ENCODE measurements around the gene LSMEM2.

The LSMEM2 gene

DNA sequence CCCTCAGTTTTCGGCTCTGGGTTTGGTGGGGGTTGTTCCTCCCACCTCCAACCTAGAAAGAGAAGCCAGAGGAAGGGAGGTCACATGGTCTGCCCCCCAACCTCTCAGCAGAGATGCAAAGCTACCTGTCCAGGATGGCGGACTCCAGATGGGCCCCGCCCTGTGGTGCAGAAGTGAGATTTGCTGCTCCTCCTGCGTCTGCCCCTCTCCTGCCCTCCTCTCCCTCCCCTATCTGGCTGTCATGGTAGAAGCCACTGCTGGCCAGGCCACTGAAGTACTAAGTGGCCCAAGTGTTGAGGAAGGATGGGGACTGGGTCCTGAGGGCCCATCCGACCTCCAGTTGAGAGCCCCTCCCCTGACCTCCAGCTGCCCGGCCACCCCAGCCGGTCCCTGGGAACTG, 12.1 kb upstream of the LSMEM2 start:
- H3K23ac ChIP-seq (ENCODE audit: low read length) = no peak overlapping the region
- H3K79me2 ChIP-seq (ENCODE audit: control insufficient read depth, insufficient read depth, low read length) = no peaks in the 10 kb centered on the region
- peak overlapping the region; percentile 39 for H3K9ac ChIP-seq (ENCODE audit: low read length)
- H3K27ac ChIP-seq (ENCODE audit: low read depth, low read length) = no peak overlapping the region
- no peak overlapping the region for H2BK120ac ChIP-seq (ENCODE audit: low read depth, low read length)
- H3K56ac ChIP-seq (ENCODE audit: low read length) = peak overlapping the region; percentile 78
- H2BK5ac ChIP-seq (ENCODE audit: low read length) = no peak overlapping the region
- peak overlapping the region; percentile 61 for H2AK5ac ChIP-seq (ENCODE audit: low read length)
- H3K4me2 ChIP-seq (ENCODE audit: low read length) = no peak overlapping the region
- H3K79me1 ChIP-seq (ENCODE audit: low read length) = no peaks in the 10 kb centered on the region
- no peaks in the 10 kb centered on the region for H3K27me3 ChIP-seq (ENCODE audit: insufficient read depth, low read length, poor library complexity)
- no peak overlapping the region for H2BK15ac ChIP-seq (replicated peaks; ENCODE audit: low read depth)
- peak overlapping the region; percentile 24 for H3K18ac ChIP-seq (ENCODE audit: low read length)
- no peak for DNase-seq
- H3K4ac ChIP-seq (ENCODE audit: low read depth, low read length) = no peak overlapping the region
- H4K8ac ChIP-seq (ENCODE audit: low read depth, low read length) = no peak overlapping the region
- H4K5ac ChIP-seq (ENCODE audit: low read length) = no peak overlapping the region
- no peak overlapping the region for H3K4me3 ChIP-seq (ENCODE audit: low read length)
- H3K36me3 ChIP-seq (ENCODE audit: control insufficient read depth, insufficient read depth, low read length) = no peaks in the 10 kb centered on the region
- no CpG with 5 or more reads among the region's 7 CpGs for WGBS (ENCODE audit: extremely low coverage, insufficient coverage, low lambda C conversion rate)
- peaks cover 17% of the 10 kb centered on the region for H3K4me1 ChIP-seq (ENCODE audit: control insufficient read depth, low read depth, low read length)

- no peak overlapping the region for H3K23ac ChIP-seq (ENCODE audit: low read length)
- no peak for DNase-seq
- H3K4me2 ChIP-seq (ENCODE audit: low read length) = peak overlapping the region; percentile 4
- peak overlapping the region; percentile 39 for H3K9ac ChIP-seq (ENCODE audit: low read length)
- H4K5ac ChIP-seq (ENCODE audit: low read length) = no peak overlapping the region
- no peak overlapping the region for H4K8ac ChIP-seq (ENCODE audit: low read depth, low read length)
- peak overlapping the region; percentile 13 for H2AK5ac ChIP-seq (ENCODE audit: low read length)
- peak overlapping the region; percentile 78 for H3K56ac ChIP-seq (ENCODE audit: low read length)
- no peaks in the 10 kb centered on the region for H3K79me2 ChIP-seq (ENCODE audit: control insufficient read depth, insufficient read depth, low read length)
- peak overlapping the region; percentile 24 for H3K18ac ChIP-seq (ENCODE audit: low read length)
- no peaks in the 10 kb centered on the region for H3K79me1 ChIP-seq (ENCODE audit: low read length)
- no peak overlapping the region for H2BK5ac ChIP-seq (ENCODE audit: low read length)
- no peak overlapping the region for H2BK15ac ChIP-seq (replicated peaks; ENCODE audit: low read depth)
- H3K4me1 ChIP-seq (ENCODE audit: control insufficient read depth, low read depth, low read length) = peaks cover 17% of the 10 kb centered on the region
- no peak overlapping the region for H3K27ac ChIP-seq (ENCODE audit: low read depth, low read length)
- no peak overlapping the region for H2BK120ac ChIP-seq (ENCODE audit: low read depth, low read length)
- WGBS (ENCODE audit: extremely low coverage, insufficient coverage, low lambda C conversion rate) = no CpG with 5 or more reads among the region's 22 CpGs
- no peaks in the 10 kb centered on the region for H3K27me3 ChIP-seq (ENCODE audit: insufficient read depth, low read length, poor library complexity)
- no peak overlapping the region for H3K4ac ChIP-seq (ENCODE audit: low read depth, low read length)
- no peak overlapping the region for H3K4me3 ChIP-seq (ENCODE audit: low read length)
- no peaks in the 10 kb centered on the region for H3K36me3 ChIP-seq (ENCODE audit: control insufficient read depth, insufficient read depth, low read length)
Observed at GRCh38 chr3:50267280-50267913, 11.5 kb upstream of the LSMEM2 start.

DNA sequence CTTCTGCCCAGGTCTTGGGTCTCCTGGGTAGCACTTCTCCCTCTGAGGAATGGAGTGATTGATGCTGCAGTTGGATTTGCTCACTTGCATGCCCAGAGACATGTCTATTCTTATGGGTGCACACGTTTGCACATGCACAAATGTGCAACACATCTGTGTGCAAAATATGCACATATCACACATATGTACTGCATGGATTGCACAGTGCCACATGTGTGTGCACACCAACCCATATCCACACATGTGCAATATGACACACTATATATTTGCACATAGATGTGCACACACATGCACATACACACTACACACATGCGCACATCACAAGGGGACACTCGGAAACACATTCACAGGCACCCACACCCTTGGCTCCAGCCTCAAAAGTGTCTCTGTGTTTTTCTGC, 10.6 kb upstream of the LSMEM2 start:
- Histone ChIP-seq H3K79me2 (ENCODE audit: control insufficient read depth, insufficient read depth, low read length) (no peaks in the 10 kb centered on the region), H2BK5ac (ENCODE audit: low read length) (no peak overlapping the region), H2BK120ac (ENCODE audit: low read depth, low read length) (no peak overlapping the region), H3K4me2 (ENCODE audit: low read length) (no peak overlapping the region), H3K36me3 (ENCODE audit: control insufficient read depth, insufficient read depth, low read length) (no peaks in the 10 kb centered on the region), H3K27me3 (ENCODE audit: insufficient read depth, low read length, poor library complexity) (no peaks in the 10 kb centered on the region), H3K79me1 (ENCODE audit: low read length) (no peaks in the 10 kb centered on the region), H3K9ac (ENCODE audit: low read length) (no peak overlapping the region), H3K23ac (ENCODE audit: low read length) (no peak overlapping the region), H3K4ac (ENCODE audit: low read depth, low read length) (no peak overlapping the region), H3K56ac (ENCODE audit: low read length) (no peak overlapping the region), H4K5ac (ENCODE audit: low read length) (no peak overlapping the region), H2AK5ac (ENCODE audit: low read length) (no peak overlapping the region), H3K18ac (ENCODE audit: low read length) (no peak overlapping the region), H3K4me1 (ENCODE audit: control insufficient read depth, low read depth, low read length) (peaks cover 17% of the 10 kb centered on the region), H3K27ac (ENCODE audit: low read depth, low read length) (no peak overlapping the region), H3K4me3 (ENCODE audit: low read length) (no peak overlapping the region), H2BK15ac (replicated peaks; ENCODE audit: low read depth) (no peak overlapping the region), H4K8ac (ENCODE audit: low read depth, low read length) (no peak overlapping the region)
- WGBS (ENCODE audit: extremely low coverage, insufficient coverage, low lambda C conversion rate) = no CpG with 5 or more reads among the region's 3 CpGs
- no peak for DNase-seq

DNA sequence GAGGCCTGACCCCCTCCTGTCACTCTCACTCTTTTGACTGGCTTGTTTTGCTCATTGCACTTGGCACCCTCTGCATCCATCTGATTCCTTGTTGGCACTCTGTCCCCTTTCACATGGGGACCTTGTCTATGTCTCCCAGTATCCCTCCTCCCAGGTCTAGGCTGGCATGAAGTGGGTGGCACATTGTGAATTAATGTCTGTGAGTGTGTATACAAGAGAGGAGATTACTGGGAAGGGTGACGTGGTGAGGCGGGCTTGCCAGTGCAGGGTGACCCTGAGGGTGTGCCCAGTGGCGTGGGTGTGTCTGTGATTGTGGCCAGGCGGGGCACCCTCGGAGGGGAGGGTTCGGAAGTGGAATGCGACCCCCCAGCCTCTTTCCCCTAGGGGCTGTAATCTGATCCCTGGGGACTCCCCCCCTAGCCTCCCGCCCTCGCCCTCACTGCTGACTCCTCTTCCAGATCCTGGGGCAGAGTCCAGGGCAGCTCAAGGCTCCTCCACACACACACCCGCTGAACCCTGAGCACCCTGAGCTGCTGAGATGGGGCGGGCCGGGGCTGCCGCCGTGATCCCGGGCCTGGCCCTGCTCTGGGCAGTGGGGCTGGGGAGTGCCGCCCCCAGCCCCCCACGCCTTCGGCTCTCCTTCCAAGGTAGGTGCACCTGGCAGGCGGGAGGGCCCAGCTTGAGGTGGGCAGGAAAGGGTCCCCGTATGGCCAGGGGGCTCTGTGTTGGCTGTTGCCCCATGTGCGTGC, 10.0 kb upstream of the LSMEM2 start, which contains the start of gene SEMA3B:
Gene SEMA3B, plus strand, starts transcription at position 445 of the 749 bp plus-strand sequence. Its CDS starts 94 bp downstream, at position 539.
- no peaks in the 10 kb centered on the region for H3K79me2 ChIP-seq (ENCODE audit: control insufficient read depth, insufficient read depth, low read length)
- H3K27ac ChIP-seq (ENCODE audit: low read depth, low read length) = no peak within 1 kb of the TSS
- no peak within 1 kb of the TSS for H2BK120ac ChIP-seq (ENCODE audit: low read depth, low read length)
- H2AK5ac ChIP-seq (ENCODE audit: low read length) = no peak within 1 kb of the TSS
- no peak within 1 kb of the TSS for H3K9ac ChIP-seq (ENCODE audit: low read length)
- no peak within 1 kb of the TSS for H2BK15ac ChIP-seq (replicated peaks; ENCODE audit: low read depth)
- H3K27me3 ChIP-seq (ENCODE audit: insufficient read depth, low read length, poor library complexity) = no peaks in the 10 kb centered on the region
- no peak within 1 kb of the TSS for H4K5ac ChIP-seq (ENCODE audit: low read length)
- H3K79me1 ChIP-seq (ENCODE audit: low read length) = no peaks in the 10 kb centered on the region
- no peak for DNase-seq
- no peak within 1 kb of the TSS for H3K23ac ChIP-seq (ENCODE audit: low read length)
- no peak within 1 kb of the TSS for H3K4ac ChIP-seq (ENCODE audit: low read depth, low read length)
- no peak within 1 kb of the TSS for H3K56ac ChIP-seq (ENCODE audit: low read length)
- H3K4me3 ChIP-seq (ENCODE audit: low read length) = no peak within 1 kb of the TSS
- H4K8ac ChIP-seq (ENCODE audit: low read depth, low read length) = no peak within 1 kb of the TSS
- WGBS (ENCODE audit: extremely low coverage, insufficient coverage, low lambda C conversion rate) = no CpG with 5 or more reads among the region's 21 CpGs
- no peak within 1 kb of the TSS for H3K18ac ChIP-seq (ENCODE audit: low read length)
- no peaks in the 10 kb centered on the region for H3K36me3 ChIP-seq (ENCODE audit: control insufficient read depth, insufficient read depth, low read length)
- H2BK5ac ChIP-seq (ENCODE audit: low read length) = no peak within 1 kb of the TSS
- H3K4me1 ChIP-seq (ENCODE audit: control insufficient read depth, low read depth, low read length) = peaks cover 17% of the 10 kb centered on the region
- no peak within 1 kb of the TSS for H3K4me2 ChIP-seq (ENCODE audit: low read length)

DNA sequence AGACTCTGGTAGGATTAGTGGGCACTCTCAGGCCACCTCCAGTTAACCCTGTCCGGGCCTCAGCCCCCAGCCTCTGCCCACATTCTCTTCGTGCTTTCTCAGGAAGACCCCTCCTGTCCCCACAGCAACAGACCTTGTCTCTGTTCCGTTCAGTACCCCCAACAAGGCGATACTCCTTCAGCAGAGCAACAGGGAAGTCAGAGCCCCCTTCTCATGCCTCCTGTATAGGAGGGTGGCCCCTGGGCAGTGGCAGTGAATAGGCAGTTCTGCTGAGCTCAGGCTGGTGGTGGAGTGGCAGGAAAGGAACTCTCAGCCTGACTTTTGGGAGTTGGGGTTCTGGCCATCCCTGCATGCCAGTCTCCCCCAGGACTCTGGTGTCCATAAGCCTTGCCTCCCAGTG, 9.4 kb upstream of the LSMEM2 start:
- no CpG with 5 or more reads among the region's 4 CpGs for WGBS (ENCODE audit: extremely low coverage, insufficient coverage, low lambda C conversion rate)
- H3K18ac ChIP-seq (ENCODE audit: low read length) = no peak overlapping the region
- no peak overlapping the region for H3K27ac ChIP-seq (ENCODE audit: low read depth, low read length)
- H3K4me3 ChIP-seq (ENCODE audit: low read length) = no peak overlapping the region
- H3K9ac ChIP-seq (ENCODE audit: low read length) = no peak overlapping the region
- no peak overlapping the region for H2BK120ac ChIP-seq (ENCODE audit: low read depth, low read length)
- H2AK5ac ChIP-seq (ENCODE audit: low read length) = no peak overlapping the region
- H2BK5ac ChIP-seq (ENCODE audit: low read length) = no peak overlapping the region
- H3K79me2 ChIP-seq (ENCODE audit: control insufficient read depth, insufficient read depth, low read length) = no peaks in the 10 kb centered on the region
- no peak overlapping the region for H3K4ac ChIP-seq (ENCODE audit: low read depth, low read length)
- no peak for DNase-seq
- H3K4me1 ChIP-seq (ENCODE audit: control insufficient read depth, low read depth, low read length) = peaks cover 14% of the 10 kb centered on the region
- H4K8ac ChIP-seq (ENCODE audit: low read depth, low read length) = no peak overlapping the region
- H3K79me1 ChIP-seq (ENCODE audit: low read length) = no peaks in the 10 kb centered on the region
- H3K4me2 ChIP-seq (ENCODE audit: low read length) = no peak overlapping the region
- H4K5ac ChIP-seq (ENCODE audit: low read length) = no peak overlapping the region
- H3K36me3 ChIP-seq (ENCODE audit: control insufficient read depth, insufficient read depth, low read length) = no peaks in the 10 kb centered on the region
- no peak overlapping the region for H2BK15ac ChIP-seq (replicated peaks; ENCODE audit: low read depth)
- H3K56ac ChIP-seq (ENCODE audit: low read length) = no peak overlapping the region
- H3K27me3 ChIP-seq (ENCODE audit: insufficient read depth, low read length, poor library complexity) = peaks cover under 1% of the 10 kb centered on the region
- no peak overlapping the region for H3K23ac ChIP-seq (ENCODE audit: low read length)

Data from mesendoderm (in vitro differentiated cells).